ENCODE data around the gene FUT6.

FUT6 gene

GRCh38 chr19:5827891-5828660, 11.4 kb downstream of the FUT6 start:
- peak; percentile 99 for DNase-seq (ENCODE audit: low spot score)

- no peak for DNase-seq (ENCODE audit: low spot score)
These were observed 12.1 kb downstream of the FUT6 start for GRCh38 chr19:5827342-5827890.

GRCh38 chr19:5826531-5827341, 12.8 kb downstream of the FUT6 start:
- DNase-seq (ENCODE audit: low spot score), result peak; percentile 62

- DNase-seq (ENCODE audit: low spot score), result no peak
These were observed 14.3 kb downstream of the FUT6 start for GRCh38 chr19:5825178-5825577.

GRCh38 chr19:5824751-5825150, 14.8 kb downstream of the FUT6 start:
- no peak for DNase-seq (ENCODE audit: low spot score)

GRCh38 chr19:5823579-5824281, 15.8 kb downstream of the FUT6 start:
- DNase-seq (ENCODE audit: low spot score), result no peak

- DNase-seq (ENCODE audit: low spot score), result no peak
These were observed 17.2 kb downstream of the FUT6 start for GRCh38 chr19:5822181-5822844.

- DNase-seq (ENCODE audit: low spot score), result no peak
These were observed 17.9 kb downstream of the FUT6 start for GRCh38 chr19:5821521-5822180.

GRCh38 chr19:5820785-5821184, 18.7 kb downstream of the FUT6 start:
- DNase-seq (ENCODE audit: low spot score), result no peak

- DNase-seq (ENCODE audit: low spot score), result no peak
These were observed 20.9 kb downstream of the FUT6 start for GRCh38 chr19:5818594-5818993.

- no peak for DNase-seq (ENCODE audit: low spot score)
These were observed 22.3 kb downstream of the FUT6 start for GRCh38 chr19:5817218-5817617.

- no peak for DNase-seq (ENCODE audit: low spot score)
These were observed 24.7 kb downstream of the FUT6 start for GRCh38 chr19:5814852-5815246.

GRCh38 chr19:5814123-5814851, 25.2 kb downstream of the FUT6 start:
- DNase-seq (ENCODE audit: low spot score), result no peak

GRCh38 chr19:5811117-5811516, 28.4 kb downstream of the FUT6 start:
- no peak for DNase-seq (ENCODE audit: low spot score)

GRCh38 chr19:5809469-5809868, 30.0 kb downstream of the FUT6 start:
- DNase-seq (ENCODE audit: low spot score), result no peak

- no peak for DNase-seq (ENCODE audit: low spot score)
These were observed 30.4 kb downstream of the FUT6 start for GRCh38 chr19:5809053-5809452.

GRCh38 chr19:5808120-5808816, 31.2 kb downstream of the FUT6 start:
- DNase-seq (ENCODE audit: low spot score), result no peak

- no peak for DNase-seq (ENCODE audit: low spot score)
These were observed 32.6 kb downstream of the FUT6 start for GRCh38 chr19:5806905-5807304.

GRCh38 chr19:5806133-5806489, 33.4 kb downstream of the FUT6 start:
- no peak for DNase-seq (ENCODE audit: low spot score)

- peak; percentile 75 for DNase-seq (ENCODE audit: low spot score)
These were observed 33.9 kb downstream of the FUT6 start for GRCh38 chr19:5805462-5806132.

Data from germinal center (tissue), 1 donor.